Hepatic stellate cell (primary cell): ENCODE measurements around the gene PPM1H.
"Not testable (repeated sequence)": the region's sequence is repeated elsewhere in the genome, so short reads cannot be mapped to it uniquely, and the experiment has no call there.

Experiments used
- DNase-seq: peaks from one replicate; pipeline ENCODE4 v3.0.0; 2011; ENCODE audit warnings: low spot score

The PPM1H gene

DNA sequence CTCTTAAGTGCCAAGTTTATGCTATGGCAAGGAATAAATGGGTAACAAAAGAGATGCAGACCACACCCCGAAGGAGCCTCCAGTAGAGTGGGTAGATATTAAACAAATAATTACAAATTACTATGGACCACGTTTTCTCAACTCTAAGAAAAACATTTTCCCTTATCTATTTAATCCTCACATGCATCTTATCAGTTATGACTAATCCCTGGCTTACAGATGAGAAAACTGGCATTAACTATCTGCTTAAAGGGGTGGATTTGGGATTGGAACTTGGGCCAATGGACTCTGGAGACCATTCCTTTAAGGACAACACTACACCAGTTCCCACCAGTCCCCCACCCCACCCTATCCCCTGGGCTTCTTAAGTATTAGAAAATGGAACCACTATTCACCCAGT is 26.3 kb downstream of the PPM1H start:
- no peak for DNase-seq

DNA sequence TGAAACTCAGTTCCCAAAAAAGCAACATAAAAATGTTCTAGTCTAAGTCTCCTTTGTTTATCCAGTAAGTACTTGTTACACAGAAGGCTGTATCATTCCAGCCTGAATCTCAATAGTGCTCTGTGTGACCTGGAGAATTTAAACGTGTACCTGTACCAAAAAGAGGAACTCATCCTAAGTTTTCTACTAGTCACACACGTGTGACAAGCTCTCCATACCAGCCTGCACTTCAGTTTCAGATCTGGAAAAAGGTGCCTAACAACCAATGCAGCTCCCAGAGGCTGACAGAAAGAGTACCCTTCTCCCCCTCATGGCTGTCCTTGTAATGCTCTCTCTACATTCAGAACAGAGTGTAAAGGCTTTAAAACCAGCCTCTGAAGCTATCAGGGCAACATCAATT is 27.4 kb downstream of the PPM1H start:
- DNase-seq: no peak

DNA sequence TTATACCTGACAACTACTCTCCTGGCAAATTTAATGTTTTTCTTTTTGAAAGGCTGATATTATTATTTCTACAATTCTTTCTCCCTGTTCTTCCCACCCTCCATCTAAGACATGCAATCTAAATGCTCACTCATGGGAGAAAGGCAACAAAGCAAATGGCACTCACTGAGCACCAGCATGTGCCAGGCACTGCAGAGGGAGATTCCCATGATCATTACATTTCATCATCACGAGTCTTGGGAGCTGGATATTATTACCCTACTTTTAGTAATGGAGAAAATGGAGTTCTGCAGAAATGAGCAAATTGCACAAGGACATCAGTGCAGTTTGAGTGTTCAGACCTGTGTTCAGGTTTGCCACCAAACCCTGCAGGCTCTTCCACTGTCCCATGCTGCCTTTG is 27.9 kb downstream of the PPM1H start:
- DNase-seq: no peak

DNA sequence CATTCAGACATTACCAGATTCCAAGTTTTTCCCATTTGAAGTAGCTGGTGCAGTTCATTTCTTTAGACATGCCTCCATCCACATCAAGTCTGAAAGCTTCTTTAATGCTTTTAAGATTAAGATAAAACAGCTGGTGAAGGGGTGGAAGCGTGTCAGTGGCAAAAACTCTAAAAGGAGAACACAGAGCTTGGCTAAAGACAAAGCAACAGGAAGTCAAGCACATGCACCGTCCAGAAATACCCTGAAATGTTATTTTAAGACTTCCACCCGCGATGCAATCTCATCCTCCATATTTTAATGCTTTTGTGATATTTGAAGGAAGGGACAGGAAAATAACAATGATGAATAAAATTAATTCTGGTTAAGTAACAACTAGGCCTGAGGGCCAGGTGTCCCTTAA is 31.8 kb downstream of the PPM1H start:
- no peak for DNase-seq

DNA sequence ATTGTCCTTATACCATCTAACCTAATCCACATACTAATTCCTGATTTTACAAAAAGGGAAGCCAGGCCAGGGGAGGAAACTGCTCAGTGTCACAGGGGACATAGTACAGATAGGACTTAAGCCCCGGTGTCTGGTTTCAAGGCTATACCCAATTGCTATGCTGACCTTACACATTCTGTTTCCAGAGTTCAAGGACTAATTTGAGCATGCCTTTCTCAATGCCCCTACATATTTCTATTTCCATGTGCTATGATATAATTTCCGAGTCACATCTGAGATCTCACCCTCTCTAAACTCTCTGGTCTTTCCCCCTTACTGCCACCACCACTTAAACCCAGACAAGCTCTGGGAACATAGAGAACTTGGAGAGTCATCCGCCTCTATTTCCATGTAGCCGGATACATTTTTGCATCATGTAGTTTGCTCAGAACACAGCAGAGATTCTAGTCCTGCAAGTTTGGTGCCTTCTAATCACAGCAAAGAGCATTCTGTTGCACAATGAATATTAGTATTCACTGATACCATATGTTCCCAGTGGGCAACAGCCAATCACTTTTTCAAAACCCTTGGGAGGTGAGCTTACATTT is 34.2 kb downstream of the PPM1H start:
- no peak for DNase-seq

DNA sequence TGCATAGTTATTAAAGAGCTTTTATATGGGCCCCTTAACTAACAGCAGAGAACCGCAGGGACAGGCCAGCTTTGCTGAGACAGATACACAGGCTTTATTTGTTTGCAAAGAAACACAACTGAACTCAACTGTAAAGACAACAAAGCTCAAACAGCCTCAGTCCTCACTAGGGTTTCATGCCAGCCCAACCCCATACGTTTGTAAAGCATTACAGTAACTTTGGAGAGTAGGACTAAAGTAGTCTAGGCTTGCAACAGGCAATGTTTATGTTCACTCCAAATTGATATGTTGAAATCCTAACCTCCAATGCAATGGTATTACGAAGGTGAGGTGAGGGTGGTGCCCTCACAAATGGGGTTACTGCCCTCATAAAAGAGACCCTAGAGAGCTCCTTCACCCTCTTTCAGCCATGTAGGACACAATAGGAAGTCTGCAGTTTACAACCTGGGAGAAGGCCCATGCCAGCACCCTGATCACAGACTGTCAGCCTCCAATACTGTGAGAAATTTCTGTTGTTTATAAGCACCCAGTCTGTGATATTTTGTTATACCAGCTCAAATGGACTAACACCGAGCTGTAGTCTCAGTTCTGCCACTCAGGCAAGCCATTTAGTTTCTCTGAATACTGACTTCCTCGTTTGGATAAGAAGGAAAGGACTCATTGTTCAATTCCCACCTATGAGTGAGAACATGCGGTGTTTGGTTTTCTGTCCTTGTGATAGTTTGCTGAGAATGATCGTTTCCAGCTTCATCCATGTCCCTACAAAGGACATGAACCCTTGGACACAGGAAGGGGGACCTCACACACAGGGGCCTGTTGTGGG is 35.2 kb downstream of the PPM1H start:
- DNase-seq: no peak

DNA sequence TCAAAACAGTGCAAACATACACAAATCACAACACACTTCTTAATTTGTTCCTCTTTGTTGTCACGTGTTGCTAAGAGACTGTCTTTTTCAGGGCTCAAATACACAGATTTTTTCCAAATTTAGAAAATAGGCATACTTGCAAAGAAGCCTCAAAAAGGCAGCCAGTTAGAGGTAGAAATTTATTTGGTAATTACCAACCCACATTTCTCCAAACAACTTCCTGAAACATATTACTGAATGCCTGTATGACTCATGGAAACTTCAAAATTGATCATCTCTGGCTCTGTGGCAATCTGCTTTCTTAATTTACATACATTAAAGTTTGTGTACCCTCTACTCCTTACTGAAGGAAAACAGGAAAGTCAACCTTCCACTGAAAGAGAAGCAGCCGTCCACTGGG is 36.4 kb downstream of the PPM1H start:
- no peak for DNase-seq

DNA sequence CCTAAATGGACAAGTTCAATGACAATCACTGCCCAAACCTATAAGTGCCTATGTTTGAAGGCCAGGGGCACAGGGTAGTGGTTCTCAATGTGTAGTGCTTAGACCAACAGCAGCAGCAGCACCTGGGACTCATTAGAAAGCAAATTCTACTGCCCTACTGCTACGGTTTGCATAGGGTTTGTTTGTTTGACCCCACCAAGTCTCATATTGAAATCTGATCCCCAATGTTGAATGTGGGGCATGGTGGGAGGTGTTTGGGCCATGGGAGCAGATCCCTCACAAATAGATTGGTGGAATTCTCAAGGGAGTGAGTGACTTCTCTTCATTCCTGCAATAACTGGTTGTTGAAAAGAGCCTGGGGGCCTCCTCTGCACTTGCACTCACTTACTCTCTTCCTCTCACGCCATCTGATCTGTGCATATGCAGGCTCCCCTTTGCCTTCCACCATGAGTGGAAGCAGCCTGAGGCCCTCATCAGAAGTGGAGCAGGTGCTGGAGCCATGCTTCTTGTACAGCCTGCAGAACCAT is 39.5 kb downstream of the PPM1H start:
- no peak for DNase-seq

DNA sequence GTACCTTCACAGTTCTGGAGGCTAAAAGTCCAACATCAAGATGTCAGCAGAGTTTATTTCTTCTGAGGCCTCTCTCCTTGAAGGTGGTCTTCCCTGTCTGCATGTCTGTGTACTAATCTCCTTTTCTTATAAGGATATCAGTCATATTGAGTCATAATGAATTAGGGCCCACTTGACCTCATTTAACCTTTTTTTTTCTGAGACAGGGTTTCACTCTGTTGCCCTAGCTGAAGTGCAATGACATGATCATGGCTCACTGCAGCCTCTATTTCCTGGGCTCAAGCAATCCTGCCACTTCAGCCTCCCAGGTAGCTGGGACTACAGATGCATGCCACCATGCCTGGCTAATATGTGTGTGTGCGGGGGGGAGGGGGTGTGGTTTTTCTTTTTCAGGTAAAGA is 41.7 kb downstream of the PPM1H start:
- no peak for DNase-seq

DNA sequence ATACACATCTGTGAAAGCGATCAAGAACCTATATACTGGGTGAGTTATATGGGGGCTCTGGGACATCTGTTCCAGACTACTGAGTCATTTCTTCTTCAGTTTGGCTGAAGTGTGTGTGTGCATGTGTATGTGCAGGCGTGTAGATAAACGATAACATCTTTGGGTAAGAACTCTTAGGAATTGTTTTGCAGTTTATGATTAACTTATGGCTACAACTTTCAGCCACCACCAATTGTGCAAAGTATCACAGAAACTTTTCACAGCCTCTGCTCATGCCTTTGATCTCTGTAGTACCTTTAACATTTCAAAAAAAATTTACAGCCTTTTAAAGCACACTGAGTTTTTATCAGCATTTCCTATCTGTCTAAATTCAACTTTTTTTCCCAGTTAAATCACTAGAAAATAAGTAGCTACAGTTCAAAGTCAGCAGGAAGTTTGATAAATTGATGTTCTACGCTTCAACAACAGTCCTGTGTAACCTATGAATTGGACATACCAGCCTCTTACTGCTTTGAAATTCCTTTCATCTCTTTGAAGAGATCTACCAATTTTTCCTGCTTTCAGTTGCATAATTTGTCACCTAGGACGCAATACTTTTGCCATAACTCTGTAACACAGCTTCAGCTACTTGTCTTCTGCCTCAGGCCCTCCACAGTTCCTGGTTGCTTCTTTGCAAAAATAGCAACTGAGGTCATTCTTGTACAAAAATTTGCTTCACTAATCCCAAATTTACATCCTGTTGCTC is 43.0 kb downstream of the PPM1H start:
- DNase-seq: no peak

DNA sequence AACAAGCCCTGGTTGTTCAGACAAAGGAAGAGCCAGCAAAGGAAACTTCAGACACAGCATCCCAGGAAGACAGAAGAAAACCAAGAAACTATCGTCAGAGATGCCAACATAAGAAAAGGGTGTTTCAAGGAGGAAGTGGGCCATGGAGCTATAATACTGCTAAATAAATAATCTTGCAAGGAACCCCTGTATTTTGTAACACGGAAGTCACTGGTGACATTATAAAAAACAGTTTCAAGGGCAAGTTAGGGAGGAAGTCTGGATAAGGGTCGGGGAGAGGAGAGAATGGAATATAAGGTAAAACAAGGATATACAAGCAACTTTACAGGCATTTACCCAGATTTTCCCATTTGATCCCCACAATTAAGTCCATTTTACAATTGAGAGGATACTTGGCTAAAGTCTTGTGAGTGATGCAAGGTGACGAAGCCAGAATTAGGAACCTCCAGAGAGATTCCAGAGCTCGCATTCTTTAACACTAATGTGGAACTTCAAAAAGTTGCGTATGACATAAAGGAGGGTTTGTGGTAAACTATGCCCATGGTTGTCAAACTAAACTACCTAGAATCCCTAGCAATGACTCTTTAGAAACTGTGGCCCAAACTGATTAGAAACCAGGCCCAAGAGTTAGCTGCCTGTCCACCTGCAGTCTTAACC is 46.4 kb downstream of the PPM1H start:
- no peak for DNase-seq

DNA sequence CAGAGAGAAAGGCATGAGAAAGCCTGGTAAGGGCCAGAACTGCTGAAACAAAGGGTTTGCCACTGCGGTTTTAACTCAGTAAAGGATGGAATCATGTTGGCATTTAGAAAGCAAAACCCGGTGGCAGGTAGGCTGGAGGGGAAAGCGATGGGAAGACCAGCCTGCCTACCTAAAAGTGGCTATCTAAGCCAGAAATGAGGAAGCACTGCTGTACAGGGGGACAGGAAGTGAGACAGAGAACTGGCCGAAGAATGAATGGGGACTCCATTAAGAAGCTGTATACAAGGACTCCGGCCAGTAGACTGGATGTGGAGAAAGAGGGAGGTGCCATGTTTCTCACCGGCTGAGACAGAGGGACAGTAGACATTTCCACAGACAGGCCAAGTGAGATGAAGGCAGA is 48.2 kb downstream of the PPM1H start:
- no peak for DNase-seq

DNA sequence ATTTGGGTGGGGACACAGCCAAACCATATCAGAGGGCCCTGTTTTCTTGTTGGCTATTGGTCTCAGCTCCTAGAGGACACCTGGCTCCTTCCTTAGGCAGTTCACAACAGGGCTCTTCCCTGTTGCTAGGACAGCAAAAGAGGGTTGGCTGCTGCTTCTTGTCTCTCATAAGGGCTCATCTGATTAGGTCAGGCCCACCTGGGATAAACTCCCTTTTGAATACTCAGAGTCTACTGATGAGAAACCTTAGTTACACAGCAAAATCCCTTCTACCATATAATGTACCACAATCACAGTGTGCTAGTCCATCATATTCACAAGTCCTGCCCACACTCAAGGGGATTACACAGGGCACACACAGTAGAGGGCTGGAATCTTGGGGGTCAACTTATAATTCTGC is 49.7 kb downstream of the PPM1H start:
- no peak for DNase-seq

DNA sequence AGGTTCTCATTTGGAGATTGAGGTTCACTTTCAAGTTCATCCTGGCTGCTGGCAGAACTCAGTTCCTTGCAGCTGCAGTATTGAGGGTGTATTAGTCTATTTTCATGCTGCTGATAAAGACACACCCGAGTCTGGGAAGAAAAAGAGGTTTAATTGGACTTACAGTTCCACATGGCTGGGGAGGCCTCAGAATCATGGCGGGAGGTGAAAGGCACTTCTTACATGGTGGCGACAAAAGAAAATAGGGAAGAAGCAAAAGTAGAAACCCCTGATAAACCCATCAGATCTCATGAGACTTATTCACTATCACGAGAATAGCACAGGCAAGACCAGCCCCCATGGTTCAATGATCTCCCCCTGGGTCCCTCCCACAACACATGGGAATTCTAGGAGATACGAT is 50.1 kb downstream of the PPM1H start:
- DNase-seq: not testable (repeated sequence)

DNA sequence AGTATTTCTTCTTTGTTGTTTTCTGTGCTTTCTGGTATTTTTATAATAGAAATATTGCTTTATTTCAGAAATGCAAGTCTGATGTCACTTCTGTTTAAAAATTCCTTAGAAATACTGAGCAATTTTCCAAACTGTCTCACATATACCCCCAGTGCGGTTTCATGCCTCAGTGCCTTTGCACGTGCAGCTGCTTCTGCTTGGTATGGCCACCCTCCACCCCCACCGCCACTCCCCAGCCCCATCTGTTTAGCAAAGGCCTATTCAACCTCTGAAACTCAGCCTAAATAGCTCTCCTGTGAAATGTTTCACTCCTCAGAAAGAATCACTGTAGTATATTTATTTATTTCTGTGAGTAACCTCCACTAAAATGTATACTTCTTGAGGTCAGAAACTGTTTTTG is 52.3 kb downstream of the PPM1H start:
- no peak for DNase-seq

DNA sequence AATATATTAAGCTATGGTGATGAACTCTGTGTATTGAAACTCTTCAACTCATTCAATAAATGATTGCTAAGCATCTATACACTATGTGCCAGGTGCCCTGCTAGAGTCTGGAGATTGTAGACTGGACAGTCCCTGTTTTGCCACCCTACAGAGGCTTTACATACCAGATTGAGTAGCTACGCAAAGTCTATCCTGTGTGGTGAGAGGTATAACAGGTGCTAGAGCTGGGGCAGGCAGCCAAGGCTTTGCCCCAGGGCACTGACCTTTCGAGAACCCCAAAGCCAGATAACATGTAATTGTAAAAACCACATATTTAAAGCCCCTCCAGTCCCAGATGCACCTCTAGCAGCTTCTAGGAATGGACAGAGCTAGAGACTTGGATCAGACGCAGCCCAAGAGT is 52.8 kb downstream of the PPM1H start:
- no peak for DNase-seq

DNA sequence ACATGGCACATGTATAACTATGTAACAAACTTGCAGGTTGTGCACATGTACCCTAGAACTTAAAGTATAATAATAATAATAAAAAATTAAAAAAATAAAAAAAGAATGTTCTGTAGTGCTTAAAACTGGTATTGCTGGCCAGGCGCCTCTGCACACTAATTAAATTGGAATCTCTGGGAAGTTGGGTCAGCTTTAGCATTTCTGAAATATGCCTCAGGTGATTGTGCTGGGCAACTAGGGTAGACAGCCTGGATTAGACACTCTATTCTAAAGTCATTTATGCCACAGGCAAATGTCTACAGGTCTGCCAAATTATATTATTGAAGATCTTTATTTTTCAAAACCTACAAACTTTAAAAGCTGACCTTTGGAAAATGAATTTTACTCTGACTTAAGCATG is 55.3 kb downstream of the PPM1H start:
- DNase-seq: no peak

DNA sequence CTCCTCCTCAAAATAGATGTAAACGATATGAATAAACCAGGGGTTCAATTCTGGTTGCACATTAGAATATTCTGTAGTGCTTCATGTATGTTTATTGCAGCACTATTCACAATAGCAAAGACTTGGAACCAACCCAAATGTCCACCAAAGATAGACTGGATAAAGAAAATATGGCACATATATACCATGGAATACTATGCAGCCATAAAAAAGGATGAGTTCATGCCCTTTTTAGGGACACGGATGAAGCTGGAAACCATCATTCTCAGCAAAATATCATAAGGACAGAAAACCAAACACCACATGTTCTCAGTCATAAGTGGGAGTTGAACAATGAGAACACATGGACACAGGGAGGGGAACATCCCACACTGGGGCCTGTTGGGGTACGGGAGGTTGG is 55.7 kb downstream of the PPM1H start:
- not testable (repeated sequence) for DNase-seq

DNA sequence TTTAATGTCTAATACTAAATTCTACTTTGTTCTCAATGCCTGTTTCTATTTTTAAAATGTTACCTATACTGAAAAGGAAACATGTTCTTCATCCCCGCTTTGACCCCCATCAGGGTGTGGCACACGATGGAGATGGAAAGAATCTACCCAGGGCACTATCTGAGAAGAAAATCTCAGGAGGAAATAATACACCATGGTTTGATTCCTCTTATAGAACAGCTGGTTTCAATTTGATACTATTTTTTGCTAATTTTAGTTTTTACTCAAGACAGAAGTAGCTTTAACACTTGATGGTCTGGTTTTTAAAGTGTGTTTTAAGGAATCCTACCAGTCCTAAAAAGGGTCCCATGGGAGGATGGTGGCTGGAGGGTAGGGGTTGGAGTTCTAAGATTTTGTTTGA is 56.7 kb downstream of the PPM1H start:
- DNase-seq: no peak

DNA sequence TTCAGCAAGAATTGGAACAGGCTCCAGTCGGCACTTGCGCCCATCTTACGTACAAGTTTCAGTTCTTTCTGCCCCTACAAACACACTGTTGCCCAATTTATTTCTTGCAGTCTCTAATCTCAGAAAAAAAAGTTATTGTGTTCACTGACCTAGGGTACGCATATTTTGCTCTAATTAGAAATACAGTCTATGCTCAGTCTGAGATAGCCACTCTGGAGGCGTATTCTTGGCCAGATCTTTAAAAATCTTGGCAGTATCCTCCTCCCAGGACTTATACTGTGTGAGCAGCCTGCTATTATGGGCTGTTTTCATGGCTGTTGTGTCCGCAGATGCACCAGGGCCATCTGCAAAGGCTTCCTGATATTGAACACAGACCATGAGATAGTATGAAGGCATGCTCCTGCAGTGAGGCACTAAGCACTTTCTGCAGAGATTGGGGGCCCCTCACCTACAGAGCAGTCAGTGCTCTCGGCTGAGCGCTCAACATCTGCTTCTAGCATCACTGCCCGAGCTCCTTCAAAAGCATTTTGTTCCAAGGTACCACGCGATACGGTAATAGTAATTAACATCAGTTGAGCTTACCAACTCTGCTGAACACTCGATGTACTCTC is 57.9 kb downstream of the PPM1H start:
- DNase-seq: no peak

DNA sequence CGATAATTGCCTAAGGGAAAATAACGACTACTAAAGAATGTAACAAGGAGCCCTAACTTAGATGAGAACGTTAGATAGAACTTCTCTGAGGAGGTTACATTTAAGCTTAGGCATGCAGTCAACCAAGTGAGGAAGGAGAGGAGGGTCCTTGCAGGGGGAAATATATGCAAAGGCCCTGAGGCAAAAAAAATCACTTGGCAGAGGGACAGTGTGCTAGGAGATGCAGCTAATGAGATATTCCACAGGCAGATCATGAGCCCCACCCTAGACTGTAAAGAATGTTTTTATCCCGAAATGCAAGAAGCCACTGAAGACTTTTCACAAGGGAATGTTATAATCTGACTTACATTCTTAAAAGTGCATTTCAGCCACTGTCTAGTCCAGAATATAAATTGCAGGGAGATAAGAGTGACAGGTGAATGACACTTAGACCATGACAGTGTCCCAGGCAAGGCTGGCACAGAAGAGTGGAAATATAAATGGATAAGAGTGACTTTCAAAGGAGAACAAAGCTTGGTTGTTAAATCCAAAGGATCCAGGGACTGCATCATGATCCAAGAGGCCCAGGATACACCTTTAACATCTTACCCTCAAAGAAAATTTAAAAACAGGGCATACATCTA is 61.0 kb downstream of the PPM1H start:
- DNase-seq: no peak
